Colonic mucosa (tissue), 4 donors: ENCODE data around the gene TBC1D22A. TPM values are rescaled to one million over a fixed set of nuclear protein-coding genes. Genes with fewer than 3 reads are reported as not detected.

ENCODE experiments used
- DNase-seq: peaks from one replicate; pipeline ENCODE4 v3.0.0-alpha.2; 2020
- H3K27ac ChIP-seq: fragments of 200-600 bp; one replicate; pipeline ENCODE4 v1.8.0; 2021
- H3K27me3 ChIP-seq: fragments of 200-600 bp; one replicate; pipeline ENCODE4 v1.8.0; 2021
- H3K36me3 ChIP-seq: fragments of 200-600 bp; one replicate; pipeline ENCODE4 v1.8.0; 2021
- H3K4me1 ChIP-seq: fragments of 200-600 bp; one replicate; pipeline ENCODE4 v1.8.0; 2021; ENCODE audit warnings: mild to moderate bottlenecking
- H3K4me3 ChIP-seq: fragments of 200-600 bp; one replicate; pipeline ENCODE4 v1.8.0; 2021
- H3K9ac ChIP-seq, 2 donors: one replicate each; pipeline ENCODE4 v1.7.0; 2013; ENCODE audit warnings: control low read depth in 2 of 2, low read depth in 2 of 2, low read length in 2 of 2
- H3K9me3 ChIP-seq: fragments of 200-600 bp; one replicate; pipeline ENCODE4 v1.8.0; 2021
- CTCF ChIP-seq: fragments of 200-600 bp; IDR thresholded peaks from one replicate; pipeline ENCODE4 v1.8.0; 2022; ENCODE audit warnings: antibody characterized with exemption, mild to moderate bottlenecking
- intact Hi-C: fragments of 100-400 bp; cut with DNase I; formaldehyde crosslinking; loops from one replicate; pipeline ENCODE4 v1.14.1; 2022
- total RNA-seq, 2 donors: library from RNA; stranded (reverse); fragmentation: NEBNext Ultra II Directional in 1 of 2; extraction: Animal tissue kit (Norgen Biotek cat#: 25700) in 1 of 2; gene quantifications; one replicate each; pipeline ENCODE4 v1.2.1, GENCODE V29; 2021
- donor health status: healthy.
- donor health status: DM: no; HTN: no; CAD: no.
- donor health status: DM: no; HTN: no; CAD: no.

The TBC1D22A gene
- total RNA-seq, 2 donors from 2014 or later: 34.2 to 36.4 TPM

- H3K36me3 ChIP-seq: no peaks in the 10 kb centered on the region
- no peak overlapping the region for H3K9ac ChIP-seq
- H3K4me3 ChIP-seq: no peak overlapping the region
- intact Hi-C loops: no loop called here
- H3K27me3 ChIP-seq: no peaks in the 10 kb centered on the region
- TF ChIP-seq CTCF: no peak
- H3K4me1 ChIP-seq: no peaks in the 10 kb centered on the region
- DNase-seq: no peak
- H3K27ac ChIP-seq: no peak overlapping the region
- H3K9me3 ChIP-seq: no peaks in the 10 kb centered on the region
These were observed 304.1 kb downstream of the TBC1D22A start for GRCh38 chr22:47066616-47066905.

GRCh38 chr22:47067321-47067890 lies 305.0 kb downstream of the TBC1D22A start:
- TF ChIP-seq CTCF: no peak
- H3K4me1 ChIP-seq: no peaks in the 10 kb centered on the region
- intact Hi-C loops: no loop called here
- H3K27ac ChIP-seq: no peak overlapping the region
- no peak overlapping the region for H3K9ac ChIP-seq
- H3K4me3 ChIP-seq: no peak overlapping the region
- no peaks in the 10 kb centered on the region for H3K36me3 ChIP-seq
- no peaks in the 10 kb centered on the region for H3K9me3 ChIP-seq
- DNase-seq: no peak
- H3K27me3 ChIP-seq: no peaks in the 10 kb centered on the region

- no peak overlapping the region for H3K9ac ChIP-seq
- H3K4me1 ChIP-seq: no peaks in the 10 kb centered on the region
- H3K27me3 ChIP-seq: no peaks in the 10 kb centered on the region
- H3K36me3 ChIP-seq: no peaks in the 10 kb centered on the region
- no peak overlapping the region for H3K27ac ChIP-seq
- H3K9me3 ChIP-seq: no peaks in the 10 kb centered on the region
- DNase-seq: no peak
- no peak for TF ChIP-seq CTCF
- no peak overlapping the region for H3K4me3 ChIP-seq
- intact Hi-C loops: no loop called here
These were observed 305.6 kb downstream of the TBC1D22A start for GRCh38 chr22:47067911-47068625.

- H3K4me3 ChIP-seq: no peak overlapping the region
- H3K9ac ChIP-seq: no peak overlapping the region
- intact Hi-C loops: no loop called here
- H3K36me3 ChIP-seq: no peaks in the 10 kb centered on the region
- no peak for DNase-seq
- no peak overlapping the region for H3K27ac ChIP-seq
- H3K27me3 ChIP-seq: no peaks in the 10 kb centered on the region
- no peaks in the 10 kb centered on the region for H3K9me3 ChIP-seq
- H3K4me1 ChIP-seq: no peaks in the 10 kb centered on the region
- TF ChIP-seq CTCF: no peak
These were observed 306.2 kb downstream of the TBC1D22A start for GRCh38 chr22:47068626-47068996.

- no peaks in the 10 kb centered on the region for H3K36me3 ChIP-seq
- no peak overlapping the region for H3K9ac ChIP-seq
- no peaks in the 10 kb centered on the region for H3K9me3 ChIP-seq
- no peak overlapping the region for H3K4me3 ChIP-seq
- H3K27ac ChIP-seq: no peak overlapping the region
- intact Hi-C loops: no loop called here
- H3K4me1 ChIP-seq: no peaks in the 10 kb centered on the region
- TF ChIP-seq CTCF: no peak
- H3K27me3 ChIP-seq: no peaks in the 10 kb centered on the region
- DNase-seq: no peak
These were observed 306.8 kb downstream of the TBC1D22A start for GRCh38 chr22:47069270-47069669.
